IMR-90 (cell line): ENCODE results near the gene FBLN7. TPM values are rescaled to one million over a fixed set of nuclear protein-coding genes. Genes with fewer than 3 reads are reported as not detected.
"Not testable (repeated sequence)": the region's sequence is repeated elsewhere in the genome, so short reads cannot be mapped to it uniquely, and the experiment has no call there.

Source experiments
- ATAC-seq: fragments of 200-7000 bp; cut with Tn5 transposase; 2 replicates; pipeline ENCODE4 v1.9.1; 2020; ENCODE audit warnings: low read depth, mild to moderate bottlenecking, moderate library complexity
- BruUV-seq: library from RNA; stranded (reverse); fragments of 400-500 nt; replicated peaks from 2 replicates; lab custom pipeline; 2021; lab: Mats Ljungman, UMichigan
- CTCF ChIA-PET: fragments of 300-600 bp; formaldehyde crosslinking; extraction: SDS; loops from one replicate; lab custom pipeline; 2021; ENCODE audit warnings: antibody characterized with exemption; lab: Yijun Ruan, JAX
- POLR2A ChIA-PET: fragments of 300-600 bp; sonication (Branson Sonifier 250); formaldehyde crosslinking; loops from one replicate; lab custom pipeline; 2022; ENCODE audit warnings: antibody characterized with exemption; ENCODE audit not compliant: unreplicated experiment; lab: Charles Lee
- DNase-seq: peaks from one replicate; pipeline ENCODE4 v3.0.0; 2013
- H2AFZ ChIP-seq: replicated peaks from 2 replicates; pipeline ENCODE3; 2013; ENCODE audit warnings: low read length, mild to moderate bottlenecking; ENCODE audit not compliant: poor library complexity
- H2AK5ac ChIP-seq: 2 replicates; pipeline ENCODE4 v1.6.1; 2013; ENCODE audit warnings: low read depth, low read length, inconsistent platforms
- H2AK9ac ChIP-seq: replicated peaks from 2 replicates; pipeline ENCODE3; 2013; ENCODE audit warnings: mild to moderate bottlenecking, low read depth, low read length, moderate library complexity; ENCODE audit not compliant: poor library complexity
- H2BK120ac ChIP-seq: 2 replicates; pipeline ENCODE4 v1.6.1; 2013; ENCODE audit warnings: low read depth, low read length, inconsistent platforms
- H2BK15ac ChIP-seq: 3 replicates; pipeline ENCODE4 v1.6.1; 2013; ENCODE audit warnings: low read depth, low read length, inconsistent platforms
- H2BK20ac ChIP-seq: 2 replicates; pipeline ENCODE4 v1.6.1; 2013; ENCODE audit warnings: low read depth, mild to moderate bottlenecking, inconsistent platforms, low read length, moderate library complexity
- H2BK5ac ChIP-seq: 2 replicates; pipeline ENCODE4 v1.6.1; 2013; ENCODE audit warnings: mild to moderate bottlenecking, low read depth, low read length, inconsistent platforms; ENCODE audit not compliant: poor library complexity, severe bottlenecking
- H3K14ac ChIP-seq: replicated peaks from 2 replicates; pipeline ENCODE4 v1.6.1; 2013; ENCODE audit warnings: low read depth, low read length, inconsistent platforms
- H3K18ac ChIP-seq: 2 replicates; pipeline ENCODE4 v1.6.1; 2013; ENCODE audit warnings: low read depth, low read length, control low read depth
- H3K23ac ChIP-seq: 2 replicates; pipeline ENCODE4 v1.6.1; 2013; ENCODE audit warnings: low read depth, low read length, inconsistent platforms
- H3K27ac ChIP-seq: 2 replicates; pipeline ENCODE4 v1.5.1; 2013; ENCODE audit warnings: mild to moderate bottlenecking, control low read depth, low read length; ENCODE audit not compliant: insufficient read depth
- H3K27me3 ChIP-seq: 2 replicates; pipeline ENCODE4 v1.6.1; 2013; ENCODE audit warnings: low read length; ENCODE audit not compliant: control insufficient read depth, insufficient read depth
- H3K36me3 ChIP-seq: 2 replicates; pipeline ENCODE4 v1.6.1; 2013; ENCODE audit warnings: low read length, mixed read lengths; ENCODE audit not compliant: control insufficient read depth, insufficient read depth
- H3K4ac ChIP-seq: 2 replicates; pipeline ENCODE4 v1.6.1; 2013; ENCODE audit warnings: low read depth, low read length, inconsistent platforms
- H3K4me1 ChIP-seq: 2 replicates; pipeline ENCODE4 v1.6.1; 2013; ENCODE audit warnings: low read length, mixed read lengths; ENCODE audit not compliant: control insufficient read depth, insufficient read depth
- H3K4me2 ChIP-seq: 2 replicates; pipeline ENCODE4 v1.6.1; 2013; ENCODE audit warnings: low read depth, mild to moderate bottlenecking, control low read depth, low read length, moderate library complexity
- H3K4me3 ChIP-seq: 2 replicates; pipeline ENCODE4 v1.5.1; 2013; ENCODE audit warnings: low read depth, mild to moderate bottlenecking, control low read depth, low read length, moderate library complexity; ENCODE audit not compliant: insufficient read depth
- H3K56ac ChIP-seq: 2 replicates; pipeline ENCODE4 v1.6.1; 2013; ENCODE audit warnings: low read length, inconsistent platforms; ENCODE audit not compliant: insufficient read depth; ENCODE audit errors: extremely low read depth
- H3K79me1 ChIP-seq, 2 experiments: 2 replicates each; pipeline ENCODE4 v1.6.1; 2013; ENCODE audit warnings: low read length in 2 of 2, inconsistent platforms in 1 of 2, low read depth in 1 of 2
- H3K9ac ChIP-seq: 2 replicates; pipeline ENCODE4 v1.6.1; 2013; ENCODE audit warnings: low read depth, low read length, control low read depth
- H3K9me1 ChIP-seq: 2 replicates; pipeline ENCODE4 v1.6.1; 2013; ENCODE audit warnings: low read length, inconsistent platforms; ENCODE audit not compliant: insufficient read depth
- H3K9me3 ChIP-seq: 2 replicates; pipeline ENCODE4 v1.6.1; 2013; ENCODE audit warnings: low read length; ENCODE audit not compliant: control insufficient read depth, insufficient read depth
- H4K20me1 ChIP-seq: 2 replicates; pipeline ENCODE4 v1.6.1; 2013; ENCODE audit warnings: low read length, inconsistent platforms; ENCODE audit not compliant: insufficient read depth
- H4K5ac ChIP-seq: 2 replicates; pipeline ENCODE4 v1.6.1; 2013; ENCODE audit warnings: mild to moderate bottlenecking, low read depth, low read length, control low read depth
- H4K8ac ChIP-seq, 2 experiments: 2 replicates each; pipeline ENCODE4 v1.6.1; 2013; ENCODE audit warnings: low read depth in 2 of 2, low read length in 2 of 2, control low read depth in 1 of 2, inconsistent platforms in 1 of 2
- H4K91ac ChIP-seq: 2 replicates; pipeline ENCODE4 v1.6.1; 2013; ENCODE audit warnings: low read depth, low read length, inconsistent platforms; ENCODE audit not compliant: insufficient read depth
- WGBS, 2 experiments: methylation state at CpG; one replicate each; pipeline versions ENCODE4 v1.1.5 to v1.1.7; 2013; ENCODE audit warnings: missing lambda C conversion rate in 2 of 2; ENCODE audit not compliant: insufficient read length in 1 of 2; ENCODE audit errors: extremely low coverage in 2 of 2; 5-methylcytosine and 5-hydroxymethylcytosine counted together
- dilution Hi-C: fragments of 300-500 bp; cut with HindIII; formaldehyde crosslinking; loops from one replicate; pipeline ENCODE4 v1.14.3; 2018; ENCODE audit warnings: low sequenced_read_pairs; ENCODE audit not compliant: unreplicated experiment
- in situ Hi-C: fragments of 300-500 bp; cut with MboI; formaldehyde crosslinking; loops from 3 replicates; pipeline ENCODE4 v1.14.3; 2019; ENCODE audit warnings: low sequenced_read_pairs, inconsistent platforms, mixed read lengths
- intact Hi-C: fragments of 100-400 bp; cut with micrococcal nuclease; formaldehyde crosslinking; loops from 2 replicates; pipeline ENCODE4 v1.10.0; 2022
- polyA plus RNA-seq, 3 experiments: library from polyadenylated mRNA; depleted of rRNA; stranded (reverse); fragments of >200 nt; gene quantifications; 2 replicates each; pipeline ENCODE4 v1.2.3, GENCODE V29; 2012; ENCODE audit warnings: low replicate concordance in 1 of 3
- total RNA-seq: library from RNA; depleted of rRNA; stranded (reverse); fragments of >200 nt; gene quantifications from 2 replicates; pipeline ENCODE4 v1.2.3, GENCODE V29; 2012

The FBLN7 gene
- total and polyA plus RNA-seq, 2 of the 4 experiments (the other 2 are of a cell fraction), result 0.18 to 1.2 TPM

DNA sequence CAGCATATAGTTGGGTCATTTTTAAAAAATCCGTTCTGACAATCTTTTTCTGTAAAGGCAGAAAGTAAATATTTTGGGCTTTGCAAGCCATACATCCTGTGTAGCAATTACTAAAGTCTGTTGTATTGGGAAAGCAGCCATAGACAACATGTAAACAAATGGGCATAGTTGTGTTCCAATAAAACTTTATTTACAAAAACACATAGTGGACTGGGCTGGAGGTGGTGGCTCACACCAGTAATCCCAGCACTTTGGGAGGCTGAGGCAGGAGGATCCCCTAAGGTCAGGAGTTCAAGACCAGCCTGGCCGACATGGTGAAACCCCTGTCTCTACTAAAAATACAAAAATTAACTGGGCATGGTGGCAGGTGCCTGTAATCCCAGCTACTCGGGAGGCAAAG lies 69.7 kb downstream of the FBLN7 start:
- H3K9ac ChIP-seq, result not testable (repeated sequence)

More for the DNA sequence above, 69.7 kb downstream of the FBLN7 start:
- H3K9me1 ChIP-seq, POLR2A ChIA-PET, H2BK20ac ChIP-seq, H3K56ac ChIP-seq, in situ Hi-C loops, H4K8ac ChIP-seq, H3K27me3 ChIP-seq, dilution Hi-C loops, ATAC-seq, H3K4me2 ChIP-seq, H3K23ac ChIP-seq, H4K5ac ChIP-seq, H3K9me3 ChIP-seq, H4K91ac ChIP-seq, H2BK120ac ChIP-seq, CTCF ChIA-PET, H2AK5ac ChIP-seq, H3K4me1 ChIP-seq, H3K4ac ChIP-seq, H2BK5ac ChIP-seq, H4K20me1 ChIP-seq, H3K14ac ChIP-seq, H2AK9ac ChIP-seq, DNase-seq, intact Hi-C loops, H3K4me3 ChIP-seq, H3K18ac ChIP-seq, H2BK15ac ChIP-seq, H3K27ac ChIP-seq, BruUV-seq, H3K79me1 ChIP-seq, H3K36me3 ChIP-seq, H2AFZ ChIP-seq: not testable (repeated sequence)
- WGBS, 2 experiments, result no CpG with 5 or more reads among the region's 3 CpGs
